Neural cell (in vitro differentiated cells): ENCODE measurements around the gene RHOA. TPM values are rescaled to one million over a fixed set of nuclear protein-coding genes. Genes with fewer than 3 reads are reported as not detected.

Source experiments
- H2AFZ ChIP-seq: fragments of 200-600, 300-800 bp; sonication (generic), shearing (Covaris generic); 2 replicates; pipeline ENCODE4 v1.6.0; 2014; ENCODE audit warnings: low read depth, mild to moderate bottlenecking, antibody characterized with exemption, low read length, moderate library complexity
- H3F3A ChIP-seq: fragments of 200-600 bp; shearing (Covaris generic); 2 replicates; pipeline ENCODE4 v1.6.1; 2016; ENCODE audit warnings: mild to moderate bottlenecking, moderate library complexity, mixed read lengths, antibody characterized with exemption, low read length; ENCODE audit not compliant: insufficient read depth, poor library complexity, severe bottlenecking
- H3K27ac ChIP-seq: fragments of 200-600, 300-800 bp; sonication (generic), shearing (Covaris generic); 2 replicates; pipeline ENCODE4 v1.5.1; 2014; ENCODE audit warnings: mild to moderate bottlenecking, low read length, moderate library complexity
- H3K27me3 ChIP-seq: fragments of 300-800, 200-600 bp; sonication (generic), shearing (Covaris generic); 2 replicates; pipeline ENCODE4 v1.6.0; 2014; ENCODE audit warnings: mild to moderate bottlenecking, low read depth, low read length, moderate library complexity; ENCODE audit not compliant: insufficient read depth
- H3K36me3 ChIP-seq: fragments of 300-800, 200-600 bp; sonication (generic), shearing (Covaris generic); 2 replicates; pipeline ENCODE4 v1.5.1; 2014; ENCODE audit warnings: mild to moderate bottlenecking, antibody characterized with exemption, low read length, moderate library complexity; ENCODE audit not compliant: insufficient read depth
- H3K4me2 ChIP-seq: fragments of 300-800, 200-600 bp; sonication (generic), shearing (Covaris generic); 2 replicates; pipeline ENCODE4 v1.6.0; 2014; ENCODE audit warnings: mild to moderate bottlenecking, low read length
- H3K4me3 ChIP-seq: fragments of 300-800, 200-600 bp; sonication (generic), shearing (Covaris generic); 2 replicates; pipeline ENCODE4 v1.5.1; 2014; ENCODE audit warnings: mild to moderate bottlenecking, low read length, moderate library complexity
- H3K79me2 ChIP-seq: fragments of 200-600 bp; shearing (Covaris generic); replicated peaks from 2 replicates; pipeline ENCODE4 v1.6.0; 2014; ENCODE audit warnings: mild to moderate bottlenecking, low read length, moderate library complexity; ENCODE audit not compliant: insufficient read depth
- H3K9ac ChIP-seq: fragments of 300-800, 200-600 bp; sonication (generic), shearing (Covaris generic); 2 replicates; pipeline ENCODE4 v1.6.1; 2016; ENCODE audit warnings: mild to moderate bottlenecking, low read length, mixed read lengths
- H3K9me2 ChIP-seq: fragments of 200-600 bp; shearing (Covaris generic); 2 replicates; pipeline ENCODE4 v1.6.1; 2016; ENCODE audit warnings: mild to moderate bottlenecking, low read length, mixed read lengths; ENCODE audit not compliant: insufficient read depth
- H3K9me3 ChIP-seq: fragments of 200-600, 300-800 bp; sonication (generic), shearing (Covaris generic); 2 replicates; pipeline ENCODE4 v1.6.1; 2016; ENCODE audit warnings: mild to moderate bottlenecking, mixed run types, low read length, moderate library complexity, mixed read lengths
- H4K20me1 ChIP-seq: fragments of 200-600 bp; shearing (Covaris generic); 2 replicates; pipeline ENCODE4 v1.6.1; 2016; ENCODE audit warnings: mild to moderate bottlenecking, mixed run types; ENCODE audit not compliant: insufficient read depth
- CTCF ChIP-seq: fragments of 450-650 bp; IDR thresholded peaks from 2 replicates; pipeline ENCODE4 v1.5.1; 2014; ENCODE audit warnings: antibody characterized with exemption, mild to moderate bottlenecking, moderate library complexity; ENCODE audit not compliant: poor library complexity, severe bottlenecking
- EP300 ChIP-seq: fragments of 450-650 bp; conservative IDR thresholded peaks from 2 replicates; pipeline ENCODE4 v1.6.1; 2014; ENCODE audit warnings: antibody characterized with exemption, mild to moderate bottlenecking, moderate library complexity; ENCODE audit not compliant: poor library complexity, severe bottlenecking
- EZH2 ChIP-seq: fragments of 200-600, 300-800 bp; shearing (Covaris generic), sonication (generic); IDR thresholded peaks from 2 replicates; pipeline ENCODE4 v1.6.1; 2014; ENCODE audit warnings: antibody characterized with exemption, low read length, borderline replicate concordance, mild to moderate bottlenecking; ENCODE audit not compliant: insufficient read depth, poor library complexity, severe bottlenecking
- MXI1 ChIP-seq: fragments of 450-650 bp; conservative IDR thresholded peaks from 2 replicates; pipeline ENCODE4 v1.6.1; 2014; ENCODE audit warnings: antibody characterized with exemption, mild to moderate bottlenecking; ENCODE audit not compliant: poor library complexity, severe bottlenecking
- POLR2AphosphoS5 ChIP-seq: IDR thresholded peaks from 2 replicates; pipeline ENCODE4 v1.6.1; 2012
- RAD21 ChIP-seq: fragments of 450-650 bp; conservative IDR thresholded peaks from 2 replicates; pipeline ENCODE4 v1.6.1; 2014; ENCODE audit warnings: antibody characterized with exemption, mild to moderate bottlenecking, moderate library complexity
- SMC3 ChIP-seq: fragments of 450-650 bp; conservative IDR thresholded peaks from 2 replicates; pipeline ENCODE4 v1.6.1; 2014; ENCODE audit warnings: antibody characterized with exemption, mild to moderate bottlenecking, moderate library complexity; ENCODE audit not compliant: poor library complexity
- TAF1 ChIP-seq: IDR thresholded peaks from 2 replicates; pipeline ENCODE4 v1.6.1; 2012; ENCODE audit warnings: low read depth
- polyA plus RNA-seq: library from polyadenylated mRNA; depleted of rRNA; stranded (reverse); fragments of >200 nt; gene quantifications from 2 replicates; pipeline ENCODE4 v1.2.3, GENCODE V29; 2014
- TF ChIP-seq, protein P1 (sequence below): IDR thresholded peaks from 2 replicates; pipeline ENCODE4 v1.6.1; 2012; ENCODE audit warnings: borderline replicate concordance

Gene RHOA
- polyA plus RNA-seq, 1 donor from 2014 or later, result 159 TPM

DNA sequence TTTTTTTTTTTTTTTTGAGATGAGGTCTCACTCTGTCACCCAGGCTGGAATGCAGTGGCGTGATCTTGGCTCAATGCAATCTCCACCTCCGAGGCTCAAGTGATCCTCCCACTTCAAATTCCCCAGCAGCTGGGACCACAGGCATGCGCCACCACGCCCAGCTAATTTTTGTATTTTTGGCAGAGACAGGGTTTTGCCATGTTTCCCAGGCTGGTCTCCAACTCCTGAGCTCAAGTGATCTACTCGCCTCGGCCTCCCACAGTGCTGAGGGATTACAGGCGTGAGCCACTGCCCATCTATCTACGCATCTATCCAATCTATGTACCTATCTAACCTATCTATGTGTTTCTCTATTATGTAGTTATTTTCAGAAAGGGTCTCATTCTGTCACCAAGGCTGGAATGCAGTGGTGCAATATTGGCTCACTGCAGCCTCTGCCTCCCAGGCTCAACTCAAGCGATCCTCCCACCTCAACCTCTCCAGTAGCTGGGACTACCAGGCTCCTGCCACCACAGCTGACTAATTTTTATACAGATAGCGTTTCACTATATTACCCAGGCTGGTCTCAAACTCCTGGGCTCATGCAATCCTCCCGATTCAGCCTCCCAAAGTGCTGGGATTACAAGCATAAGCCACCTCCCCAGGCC, 33.4 kb downstream of the RHOA start:
- no peaks in the 10 kb centered on the region for H3K9me2 ChIP-seq
- H3K27me3 ChIP-seq, result no peaks in the 10 kb centered on the region
- H3K4me2 ChIP-seq, result no peak overlapping the region
- H3K27ac ChIP-seq, result no peak overlapping the region
- H3K9ac ChIP-seq, result no peak overlapping the region
- no peak overlapping the region for H3K4me3 ChIP-seq
- TF ChIP-seq, protein P1, sequence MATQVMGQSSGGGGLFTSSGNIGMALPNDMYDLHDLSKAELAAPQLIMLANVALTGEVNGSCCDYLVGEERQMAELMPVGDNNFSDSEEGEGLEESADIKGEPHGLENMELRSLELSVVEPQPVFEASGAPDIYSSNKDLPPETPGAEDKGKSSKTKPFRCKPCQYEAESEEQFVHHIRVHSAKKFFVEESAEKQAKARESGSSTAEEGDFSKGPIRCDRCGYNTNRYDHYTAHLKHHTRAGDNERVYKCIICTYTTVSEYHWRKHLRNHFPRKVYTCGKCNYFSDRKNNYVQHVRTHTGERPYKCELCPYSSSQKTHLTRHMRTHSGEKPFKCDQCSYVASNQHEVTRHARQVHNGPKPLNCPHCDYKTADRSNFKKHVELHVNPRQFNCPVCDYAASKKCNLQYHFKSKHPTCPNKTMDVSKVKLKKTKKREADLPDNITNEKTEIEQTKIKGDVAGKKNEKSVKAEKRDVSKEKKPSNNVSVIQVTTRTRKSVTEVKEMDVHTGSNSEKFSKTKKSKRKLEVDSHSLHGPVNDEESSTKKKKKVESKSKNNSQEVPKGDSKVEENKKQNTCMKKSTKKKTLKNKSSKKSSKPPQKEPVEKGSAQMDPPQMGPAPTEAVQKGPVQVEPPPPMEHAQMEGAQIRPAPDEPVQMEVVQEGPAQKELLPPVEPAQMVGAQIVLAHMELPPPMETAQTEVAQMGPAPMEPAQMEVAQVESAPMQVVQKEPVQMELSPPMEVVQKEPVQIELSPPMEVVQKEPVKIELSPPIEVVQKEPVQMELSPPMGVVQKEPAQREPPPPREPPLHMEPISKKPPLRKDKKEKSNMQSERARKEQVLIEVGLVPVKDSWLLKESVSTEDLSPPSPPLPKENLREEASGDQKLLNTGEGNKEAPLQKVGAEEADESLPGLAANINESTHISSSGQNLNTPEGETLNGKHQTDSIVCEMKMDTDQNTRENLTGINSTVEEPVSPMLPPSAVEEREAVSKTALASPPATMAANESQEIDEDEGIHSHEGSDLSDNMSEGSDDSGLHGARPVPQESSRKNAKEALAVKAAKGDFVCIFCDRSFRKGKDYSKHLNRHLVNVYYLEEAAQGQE, result no peak
- TF ChIP-seq SMC3 (no peak), CTCF (no peak), TAF1 (no peak), EP300 (no peak), POLR2AphosphoS5 (no peak), EZH2 (no peak), MXI1 (no peak), RAD21 (no peak)
- H4K20me1 ChIP-seq, result no peaks in the 10 kb centered on the region
- H3K36me3 ChIP-seq, result no peaks in the 10 kb centered on the region
- H3F3A ChIP-seq, result no peaks in the 10 kb centered on the region
- peaks cover 36% of the 10 kb centered on the region for H3K79me2 ChIP-seq
- H3K9me3 ChIP-seq, result no peaks in the 10 kb centered on the region
- H2AFZ ChIP-seq, result no peak overlapping the region

DNA sequence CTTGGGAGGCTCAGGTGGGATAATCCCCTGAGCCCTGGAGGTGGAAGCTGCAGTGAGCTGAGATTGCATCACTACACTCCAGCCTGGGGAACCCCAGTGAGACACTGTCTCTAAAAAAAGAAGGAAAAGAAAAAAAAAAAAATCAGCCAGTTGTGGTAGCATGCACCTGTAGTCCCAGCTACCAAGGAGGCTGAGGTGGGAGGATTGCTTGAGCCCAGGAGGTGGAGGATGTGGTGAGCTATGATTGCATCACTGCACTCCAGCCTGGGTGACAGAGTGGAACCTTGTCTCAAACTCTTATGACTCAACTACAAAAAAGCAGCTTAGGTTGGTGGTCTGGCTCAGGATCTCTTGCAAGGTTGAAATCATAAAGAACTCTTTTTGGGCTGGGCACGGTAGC, 34.3 kb downstream of the RHOA start:
- Histone ChIP-seq H3K36me3 (no peaks in the 10 kb centered on the region), H3K4me3 (no peak overlapping the region), H3K9me3 (no peaks in the 10 kb centered on the region), H3K9me2 (no peaks in the 10 kb centered on the region), H2AFZ (no peak overlapping the region), H3K4me2 (no peak overlapping the region), H3K9ac (no peak overlapping the region), H3F3A (no peaks in the 10 kb centered on the region), H3K27me3 (no peaks in the 10 kb centered on the region), H3K79me2 (peaks cover 32% of the 10 kb centered on the region), H3K27ac (no peak overlapping the region), H4K20me1 (no peaks in the 10 kb centered on the region)
- TF ChIP-seq POLR2AphosphoS5 (no peak), EP300 (no peak), SMC3 (no peak), CTCF (no peak), MXI1 (no peak), RAD21 (no peak), TAF1 (no peak), EZH2 (no peak)
- TF ChIP-seq, protein P1, result no peak
